Testis (tissue), 3 donors: Measurements from ENCODE around the gene PRDM2. TPM values are rescaled to one million over a fixed set of nuclear protein-coding genes. Genes with fewer than 3 reads are reported as not detected.

Experiments used
- DNase-seq: peaks from one replicate; pipeline ENCODE4 v3.0.0-alpha.2; 2019
- H3K27ac ChIP-seq, 2 donors: fragments of 200-600 bp; sonication (generic); one replicate each; pipeline ENCODE4 v1.5.1; 2019
- H3K27me3 ChIP-seq: fragments of 200-600 bp; sonication (generic); one replicate; pipeline ENCODE4 v1.5.1; 2019
- H3K36me3 ChIP-seq: fragments of 200-600 bp; sonication (generic); one replicate; pipeline ENCODE4 v1.5.1; 2017; ENCODE audit warnings: low read depth; ENCODE audit errors: missing control alignments
- H3K4me1 ChIP-seq: fragments of 200-600 bp; sonication (generic); one replicate; pipeline ENCODE4 v1.5.1; 2019
- H3K4me3 ChIP-seq, 2 donors: fragments of 200-600 bp; sonication (generic); one replicate each; pipeline ENCODE4 v1.5.1; 2017 to 2019
- H3K9me3 ChIP-seq: fragments of 200-600 bp; sonication (generic); one replicate; pipeline ENCODE4 v1.5.1; 2017
- CTCF ChIP-seq, 3 experiments: fragments of 450-650 bp in 2 of 3; fragments of 200-600 bp in 1 of 3; sonication (generic) in 1 of 3; IDR thresholded peaks; one replicate each; pipeline ENCODE4 v1.5.1; 2016 to 2019; ENCODE audit warnings: antibody characterized with exemption in 3 of 3, mild to moderate bottlenecking in 2 of 3, moderate library complexity in 1 of 3
- POLR2A ChIP-seq: fragments of 450-650 bp; IDR thresholded peaks from one replicate; pipeline ENCODE4 v1.6.1; 2017; ENCODE audit warnings: antibody characterized with exemption, mild to moderate bottlenecking, moderate library complexity
- WGBS, 2 donors: methylation state at CpG; one replicate each; pipeline ENCODE4 v1.1.5; 2018; 5-methylcytosine and 5-hydroxymethylcytosine counted together
- intact Hi-C: fragments of 100-400 bp; cut with DNase I; formaldehyde crosslinking; loops from one replicate; pipeline ENCODE4 v1.15.1; 2023; ENCODE audit warnings: low total_unique reads
- polyA plus RNA-seq: library from polyadenylated mRNA; stranded (reverse); fragments of 350-450 nt; fragmentation: Illumina TruSeq; extraction: RNeasy Lipid Tissue Mini Kit (QIAGEN cat#74804); gene quantifications from one replicate; pipeline ENCODE4 v1.2.3, GENCODE V29; 2014; ENCODE audit warnings: low read depth, low replicate concordance; ENCODE audit not compliant: insufficient read depth
- total RNA-seq, 2 donors: library from RNA; depleted of rRNA; stranded (reverse); fragments of >200 nt; gene quantifications; one replicate each; pipeline ENCODE4 v1.2.3, GENCODE V29; 2016

PRDM2 gene
- total and polyA plus RNA-seq, 3 donors from 2014 or later = 43.5 to 75.1 (median 55.5) TPM

- no peak for TF ChIP-seq POLR2A
- TF ChIP-seq CTCF (IDR thresholded peaks at IDR 0.05) = no peak
- no peaks in the 10 kb centered on the region for H3K27me3 ChIP-seq
- H3K36me3 ChIP-seq = no peaks in the 10 kb centered on the region
- H3K4me3 ChIP-seq = no peak overlapping the region
- intact Hi-C loops = no loop called here
- no peaks in the 10 kb centered on the region for H3K4me1 ChIP-seq
- no peak for DNase-seq
- no peak overlapping the region for H3K27ac ChIP-seq
- 90 to 92% methylated on average over 18 of the region's 18 CpGs for WGBS, 2 donors
- H3K9me3 ChIP-seq = no peaks in the 10 kb centered on the region
Measured at GRCh38 chr1:13803546-13804239, 103.7 kb downstream of the PRDM2 start.

GRCh38 chr1:13804240-13804633 is 104.2 kb downstream of the PRDM2 start:
- H3K36me3 ChIP-seq = no peaks in the 10 kb centered on the region
- H3K27ac ChIP-seq = no peak overlapping the region
- H3K9me3 ChIP-seq = no peaks in the 10 kb centered on the region
- intact Hi-C loops = no loop called here
- TF ChIP-seq CTCF (IDR thresholded peaks at IDR 0.05) (no peak), POLR2A (no peak)
- no peaks in the 10 kb centered on the region for H3K4me1 ChIP-seq
- no peak overlapping the region for H3K4me3 ChIP-seq
- H3K27me3 ChIP-seq = no peaks in the 10 kb centered on the region
- DNase-seq = no peak
- WGBS, 2 donors = 85 to 91% methylated on average over 5 to 11 of the region's 11 CpGs

- 81 to 90% methylated on average over 5 of the region's 5 CpGs for WGBS, 2 donors
- DNase-seq = no peak
- no peaks in the 10 kb centered on the region for H3K4me1 ChIP-seq
- no peaks in the 10 kb centered on the region for H3K36me3 ChIP-seq
- intact Hi-C loops = no loop called here
- no peaks in the 10 kb centered on the region for H3K9me3 ChIP-seq
- H3K4me3 ChIP-seq = no peak overlapping the region
- H3K27me3 ChIP-seq = no peaks in the 10 kb centered on the region
- TF ChIP-seq POLR2A (no peak), CTCF (IDR thresholded peaks at IDR 0.05) (no peak)
- no peak overlapping the region for H3K27ac ChIP-seq
Measured at GRCh38 chr1:13805431-13805830, 105.4 kb downstream of the PRDM2 start.

DNA sequence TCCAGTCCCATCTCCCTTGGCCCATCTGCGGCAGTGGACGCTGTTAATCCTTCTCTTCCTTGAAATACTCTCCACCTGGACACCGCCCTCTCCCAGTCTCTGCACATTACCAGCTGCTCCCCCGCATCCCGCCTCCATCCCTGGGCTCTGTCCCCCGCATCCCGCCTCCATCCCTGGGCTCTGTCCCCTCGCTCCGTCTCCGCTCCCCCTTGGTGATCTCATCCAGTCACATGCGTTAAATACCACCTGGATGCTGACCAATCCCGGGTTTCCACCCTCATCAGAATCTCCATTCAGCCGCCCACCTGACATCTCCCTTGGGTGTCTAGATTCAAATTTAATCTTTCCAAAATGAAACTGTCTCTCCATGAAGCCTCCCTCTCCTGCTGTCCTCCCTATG is 106.1 kb downstream of the PRDM2 start:
- Histone ChIP-seq H3K9me3 (no peaks in the 10 kb centered on the region), H3K27ac (no peak overlapping the region), H3K27me3 (no peaks in the 10 kb centered on the region), H3K36me3 (no peaks in the 10 kb centered on the region), H3K4me1 (no peaks in the 10 kb centered on the region), H3K4me3 (no peak overlapping the region)
- WGBS, 2 donors = 96 to 97% methylated on average over 13 of the region's 13 CpGs
- intact Hi-C loops = no loop called here
- no peak for TF ChIP-seq CTCF (IDR thresholded peaks at IDR 0.05)
- no peak for TF ChIP-seq POLR2A
- no peak for DNase-seq

DNA sequence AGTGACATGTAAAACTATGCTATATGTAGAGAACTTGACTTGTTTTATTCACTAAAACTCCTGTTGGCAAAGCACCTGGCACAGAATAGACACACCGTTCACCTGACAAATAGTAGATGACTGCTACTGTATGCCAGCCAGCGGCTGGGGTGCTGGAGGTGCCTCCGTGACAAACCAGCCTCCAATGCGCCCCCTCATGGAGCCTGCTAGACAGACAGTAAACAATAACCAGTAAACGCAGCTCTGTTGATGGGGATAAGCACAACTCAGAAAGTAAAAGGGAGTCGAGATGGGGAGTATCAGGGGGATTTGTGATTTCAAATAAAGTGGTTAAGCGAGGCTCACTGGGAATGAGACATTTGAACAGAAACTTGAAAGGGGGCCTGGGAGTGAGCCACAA is 107.2 kb downstream of the PRDM2 start:
- H3K4me1 ChIP-seq = no peaks in the 10 kb centered on the region
- peak; percentile 57 for DNase-seq
- 61 to 67% methylated on average over 7 of the region's 7 CpGs for WGBS, 2 donors
- intact Hi-C loops = no loop called here
- H3K4me3 ChIP-seq = no peak overlapping the region
- no peak overlapping the region for H3K27ac ChIP-seq
- H3K27me3 ChIP-seq = no peaks in the 10 kb centered on the region
- no peaks in the 10 kb centered on the region for H3K9me3 ChIP-seq
- no peaks in the 10 kb centered on the region for H3K36me3 ChIP-seq
- TF ChIP-seq POLR2A (no peak), CTCF (IDR thresholded peaks at IDR 0.05) (peak in 2 of 3 experiments; percentile 12 to 26)
